HepG2 (cell line): Measurements from ENCODE around the gene DHX58. TPM values are rescaled to one million over a fixed set of nuclear protein-coding genes. Genes with fewer than 3 reads are reported as not detected.

Experiments
- AKAP8 ChIP-seq: sonication (generic); formaldehyde crosslinking; IDR thresholded peaks from 2 replicates; pipeline ENCODE4 v1.5.1; 2020; ENCODE audit warnings: mild to moderate bottlenecking, missing genetic modification reagents
- ARNTL ChIP-seq: sonication (generic); formaldehyde crosslinking; IDR thresholded peaks from 2 replicates; pipeline ENCODE4 v1.4.0; 2020; ENCODE audit warnings: mild to moderate bottlenecking, missing genetic modification reagents
- CAMTA2 ChIP-seq: sonication (generic); formaldehyde crosslinking; IDR thresholded peaks from 2 replicates; pipeline ENCODE4 v1.4.0; 2020; ENCODE audit warnings: mild to moderate bottlenecking, missing genetic modification reagents, borderline replicate concordance
- CBX2 ChIP-seq, 2 experiments: fragments of 200-600 bp in 1 of 2; sonication (generic); formaldehyde crosslinking in 1 of 2; IDR thresholded peaks; 2 replicates each; pipeline versions ENCODE4 v1.7.0 to v1.8.1; 2018 to 2022; ENCODE audit warnings: low read depth in 2 of 2, low read length in 1 of 2, mild to moderate bottlenecking in 1 of 2, missing genetic modification reagents in 1 of 2
- CCAR2 ChIP-seq: fragments of 200-400 bp; formaldehyde crosslinking; optimal IDR thresholded peaks from 2 replicates; pipeline ENCODE3; 2018; ENCODE audit warnings: low read depth, mild to moderate bottlenecking, low read length, moderate library complexity
- FOXA3 ChIP-seq: IDR thresholded peaks from 2 replicates; pipeline ENCODE4 v1.6.1; 2016; ENCODE audit warnings: missing genetic modification reagents, missing compliant biosample characterization
- HDAC1 ChIP-seq: sonication (generic); formaldehyde crosslinking; IDR thresholded peaks from 2 replicates; pipeline ENCODE4 v1.5.1; 2020; ENCODE audit warnings: mild to moderate bottlenecking, missing genetic modification reagents
- HOMEZ ChIP-seq: IDR thresholded peaks from 2 replicates; pipeline ENCODE4 v1.6.1; 2016; ENCODE audit warnings: low read depth
- IRF2 ChIP-seq: IDR thresholded peaks from 2 replicates; pipeline ENCODE4 v1.6.1; 2018; ENCODE audit warnings: missing genetic modification reagents, missing compliant biosample characterization
- KMT2B ChIP-seq: IDR thresholded peaks from 2 replicates; pipeline ENCODE4 v1.6.1; 2016; ENCODE audit warnings: missing genetic modification reagents, missing compliant biosample characterization
- PTBP1 ChIP-seq: fragments of 200-400 bp; formaldehyde crosslinking; IDR thresholded peaks from 2 replicates; pipeline ENCODE4 v1.6.1; 2018; ENCODE audit warnings: low read length, low read depth; ENCODE audit not compliant: poor library complexity, severe bottlenecking
- SATB2 ChIP-seq: sonication (generic); formaldehyde crosslinking; IDR thresholded peaks from 2 replicates; pipeline ENCODE4 v1.5.0; 2020; ENCODE audit warnings: missing genetic modification reagents
- WIZ ChIP-seq: sonication (generic); formaldehyde crosslinking; IDR thresholded peaks from 2 replicates; pipeline ENCODE4 v1.5.1; 2020; ENCODE audit warnings: mild to moderate bottlenecking, missing genetic modification reagents
- ZNF280B ChIP-seq: sonication (generic); formaldehyde crosslinking; IDR thresholded peaks from 2 replicates; pipeline ENCODE4 v1.5.0; 2020; ENCODE audit warnings: missing genetic modification reagents, mild to moderate bottlenecking, borderline replicate concordance
- ZNF432 ChIP-seq: sonication (generic); formaldehyde crosslinking; IDR thresholded peaks from 2 replicates; pipeline ENCODE4 v1.5.0; 2020; ENCODE audit warnings: missing genetic modification reagents, mild to moderate bottlenecking, borderline replicate concordance
- ZNF569 ChIP-seq: sonication (generic); formaldehyde crosslinking; IDR thresholded peaks from 2 replicates; pipeline ENCODE4 v1.5.0; 2020; ENCODE audit warnings: mild to moderate bottlenecking, missing genetic modification reagents, moderate library complexity, borderline replicate concordance
- ZNF703 ChIP-seq: sonication (generic); formaldehyde crosslinking; IDR thresholded peaks from 2 replicates; pipeline ENCODE4 v1.5.1; 2020; ENCODE audit warnings: missing genetic modification reagents, mild to moderate bottlenecking, moderate library complexity, borderline replicate concordance
- ZNF713 ChIP-seq: sonication (generic); formaldehyde crosslinking; IDR thresholded peaks from 2 replicates; pipeline ENCODE4 v1.4.0; 2020; ENCODE audit warnings: mild to moderate bottlenecking, missing genetic modification reagents
- ZNF761 ChIP-seq: sonication (generic); formaldehyde crosslinking; conservative IDR thresholded peaks from 2 replicates; pipeline ENCODE4 v1.4.0; 2020; ENCODE audit warnings: mild to moderate bottlenecking, missing genetic modification reagents
- ZSCAN31 ChIP-seq: sonication (generic); formaldehyde crosslinking; IDR thresholded peaks from 2 replicates; pipeline ENCODE4 v1.5.0; 2020; ENCODE audit warnings: low read depth, mild to moderate bottlenecking, missing genetic modification reagents
- polyA plus RNA-seq, 8 experiments: library from polyadenylated mRNA; depleted of rRNA in 3 of 8; stranded (reverse) in 7 of 8; unstranded in 1 of 8; fragments of >200 nt; fragmentation: Illumina TruSeq in 4 of 8; extraction: Trizol in 4 of 8; gene quantifications; 2 replicates each; pipeline versions ENCODE4 v1.2.1 to v1.2.3, GENCODE V29; 2011 to 2016; ENCODE audit warnings: low read depth in 4 of 8, missing spikeins in 1 of 8, mixed read lengths in 1 of 8; ENCODE audit not compliant: insufficient read depth in 1 of 8
- total RNA-seq, 5 experiments: library from RNA; depleted of rRNA; stranded (reverse); fragments of >200 nt; fragmentation: Illumina TruSeq; extraction: Trizol; gene quantifications; 2 replicates each; pipeline ENCODE4 v1.2.3, GENCODE V29; 2016; ENCODE audit warnings: low read depth in 1 of 5

DHX58 gene
- total and polyA plus RNA-seq, 2 of the 13 experiments (the other 11 are each of a cell fraction or from before 2014, with no cell fraction given): 6.7 to 7.8 TPM

- TF ChIP-seq ZNF280B (CRISPR knock-in tag): no peak; the same call in 1 of the 2 replicates
- no peak for TF ChIP-seq ZNF713 (CRISPR knock-in tag)
- TF ChIP-seq WIZ: no peak
- no peak for TF ChIP-seq CCAR2
- TF ChIP-seq SATB2 (CRISPR knock-in tag): 0 out of 2 replicates have a peak, but pooled peaks have one; percentile 73
- TF ChIP-seq KMT2B (CRISPR knock-in tag): no peak
- peak; percentile 36; the same call in 1 of the 2 replicates for TF ChIP-seq IRF2 (CRISPR knock-in tag)
- TF ChIP-seq AKAP8 (CRISPR knock-in tag): no peak
- peak; percentile 94 for TF ChIP-seq FOXA3 (CRISPR knock-in tag)
- no peak for TF ChIP-seq HOMEZ (CRISPR knock-in tag)
- TF ChIP-seq ZNF569 (CRISPR knock-in tag): no peak
- peak; percentile 65 for TF ChIP-seq PTBP1
- TF ChIP-seq ARNTL: 0 out of 2 replicates have a peak, but pooled peaks have one; percentile 20
- no peak for TF ChIP-seq CBX2 (IDR thresholded peaks at IDR 0.05; ENCODE audit: low read depth, low read length)
- TF ChIP-seq CBX2 (CRISPR knock-in tag; IDR thresholded peaks at IDR 0.05; ENCODE audit: low read depth): no peak
- peak; percentile 65; the same call in 1 of the 2 replicates for TF ChIP-seq ZNF761 (CRISPR knock-in tag)
- TF ChIP-seq ZNF703 (CRISPR knock-in tag): no peak
- TF ChIP-seq HDAC1 (CRISPR knock-in tag): peak; percentile 64; the same call in 1 of the 2 replicates
- TF ChIP-seq ZNF432: no peak
- TF ChIP-seq ZSCAN31 (CRISPR knock-in tag): 0 out of 2 replicates have a peak, but pooled peaks have one; percentile 46
- TF ChIP-seq CAMTA2 (CRISPR knock-in tag): no peak
These were observed 24.5 kb downstream of the DHX58 start (continued) for GRCh38 chr17:42087736-42088705.
